GM12891 (cell line): ENCODE data around the gene ACAN.

Experiments used
- POLR2A ChIP-seq: IDR thresholded peaks from 2 replicates; pipeline ENCODE4 v1.6.1; 2011; ENCODE audit warnings: low read depth, low read length, control low read depth
- POLR2AphosphoS5 ChIP-seq: IDR thresholded peaks from 2 replicates; pipeline ENCODE4 v1.6.1; 2011; ENCODE audit warnings: low read depth, low read length, control low read depth

DNA sequence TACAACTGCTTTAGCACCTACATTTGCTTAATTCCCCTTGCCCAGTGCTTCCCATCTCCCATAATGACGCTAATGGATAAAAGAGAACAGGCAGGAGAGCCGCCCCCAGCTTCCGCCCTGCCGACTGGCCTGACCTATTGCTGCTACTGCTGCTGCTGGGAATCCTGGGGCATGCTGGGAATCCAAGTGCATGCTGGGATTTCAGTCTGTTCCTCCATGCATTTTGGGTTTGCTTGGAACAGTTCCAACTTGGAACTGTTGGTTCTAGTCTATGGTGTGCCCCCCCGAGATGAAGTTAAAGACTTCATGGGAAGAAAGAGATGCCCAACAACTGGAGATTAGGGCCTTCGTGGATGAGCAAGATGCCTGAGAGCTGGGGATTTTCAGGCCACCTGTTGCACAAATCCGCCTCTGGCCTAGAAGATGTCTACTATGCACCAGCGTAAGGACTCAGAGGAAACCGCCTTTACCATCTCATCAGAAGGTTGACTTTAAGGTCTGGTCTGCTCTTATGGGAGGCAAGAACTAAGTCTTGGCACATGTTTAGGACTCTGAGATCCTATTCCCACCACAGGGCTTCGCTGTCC, 63.2 kb downstream of the ACAN start:
- no peak for TF ChIP-seq POLR2AphosphoS5
- no peak for TF ChIP-seq POLR2A
